ENCODE results near the gene FBF1.
"Not testable (repeated sequence)": the region's sequence is repeated elsewhere in the genome, so short reads cannot be mapped to it uniquely, and the experiment has no call there.

FBF1 gene

GRCh38 chr17:75876190-75876937 lies 64.5 kb downstream of the FBF1 start:
- no peak for DNase-seq (ENCODE audit: low read depth)

- DNase-seq (ENCODE audit: low read depth) = no peak
Observed at GRCh38 chr17:75875940-75876189, 65.0 kb downstream of the FBF1 start.

- DNase-seq (ENCODE audit: low read depth) = no peak
Observed at GRCh38 chr17:75875182-75875939, 65.5 kb downstream of the FBF1 start.

GRCh38 chr17:75874323-75875181 lies 66.3 kb downstream of the FBF1 start:
- no peak for DNase-seq (ENCODE audit: low read depth)

- no peak for DNase-seq (ENCODE audit: low read depth)
Observed at GRCh38 chr17:75873587-75874322, 67.1 kb downstream of the FBF1 start.

GRCh38 chr17:75872434-75873351 lies 68.1 kb downstream of the FBF1 start:
- no peak for DNase-seq (ENCODE audit: low read depth)

GRCh38 chr17:75870228-75870627 lies 70.6 kb downstream of the FBF1 start:
- DNase-seq (ENCODE audit: low read depth) = not testable (repeated sequence)

GRCh38 chr17:75869282-75870141 lies 71.3 kb downstream of the FBF1 start:
- DNase-seq (ENCODE audit: low read depth) = no peak

GRCh38 chr17:75868730-75869281 lies 72.0 kb downstream of the FBF1 start:
- not testable (repeated sequence) for DNase-seq (ENCODE audit: low read depth)

GRCh38 chr17:75865404-75866188 lies 75.2 kb downstream of the FBF1 start:
- DNase-seq (ENCODE audit: low read depth) = not testable (repeated sequence)

GRCh38 chr17:75864887-75865286 lies 76.0 kb downstream of the FBF1 start:
- not testable (repeated sequence) for DNase-seq (ENCODE audit: low read depth)

- DNase-seq (ENCODE audit: low read depth) = no peak
Observed at GRCh38 chr17:75864448-75864871, 76.4 kb downstream of the FBF1 start.

GRCh38 chr17:75861927-75862317 lies 78.9 kb downstream of the FBF1 start:
- DNase-seq (ENCODE audit: low read depth) = no peak

Measured in stimulated activated CD8-positive, alpha-beta memory T cell treated with anti-CD3 and anti-CD28 coated beads, Interleukin-7, amount 100 ng/mL, for 24 hours (primary cell).